Epidermal melanocyte (primary cell): ENCODE results near the gene GLIS2.

ENCODE experiments used
- DNase-seq: peaks from one replicate; pipeline ENCODE4 v3.0.0; 2011; ENCODE audit warnings: low spot score; ENCODE audit not compliant: insufficient read length

GLIS2 gene

DNA sequence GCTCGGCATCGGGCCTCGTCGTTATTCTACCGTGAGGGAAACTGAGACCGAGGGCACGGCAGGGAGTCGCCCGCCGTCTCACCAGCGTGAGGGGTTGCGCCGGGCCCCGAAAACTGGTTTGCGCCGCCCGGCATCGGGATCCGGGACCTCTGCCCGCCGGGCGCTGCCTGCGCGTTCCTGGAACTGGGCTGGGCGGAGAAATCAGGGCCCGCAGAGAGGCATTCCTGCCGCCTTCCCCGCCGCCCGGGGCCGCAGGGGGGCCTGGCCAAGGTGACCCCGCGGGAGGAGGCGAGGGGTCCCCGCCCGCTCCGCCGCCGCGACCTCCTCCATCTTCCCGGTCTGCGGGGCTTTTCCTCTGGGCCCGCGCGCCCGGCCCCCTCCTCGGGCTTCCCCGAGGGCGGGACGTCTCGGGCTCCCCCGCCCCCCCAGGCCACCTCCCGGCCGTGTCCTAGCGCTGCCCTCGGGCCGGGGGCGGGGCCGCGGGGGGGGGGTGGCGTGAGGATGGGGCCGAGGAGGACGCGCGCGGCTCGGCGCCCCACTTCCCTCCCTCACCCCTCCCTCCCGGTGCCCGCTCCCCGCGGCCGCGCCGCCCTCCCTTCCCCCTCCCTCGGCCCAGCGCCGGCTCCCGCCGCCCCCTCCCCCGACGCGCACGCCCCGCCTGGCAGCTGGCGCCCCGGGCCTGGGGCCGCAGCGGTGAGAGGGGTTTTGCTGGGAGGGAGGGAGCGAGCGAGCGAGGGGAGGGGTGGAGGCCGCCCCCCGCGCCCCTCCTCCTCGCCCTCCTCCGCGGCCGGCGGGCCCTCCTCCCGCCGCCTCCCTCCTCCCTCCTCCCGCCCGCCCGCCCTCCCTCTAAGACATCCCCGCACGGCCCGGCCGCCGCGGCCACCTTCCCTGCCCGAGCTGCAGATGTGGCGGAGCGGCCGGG, at the start of gene GLIS2:
Gene GLIS2, plus strand, starts transcription at position 882 of the 922 bp plus-strand sequence. CDS start 16,214 bp downstream, outside the sequence.
- DNase-seq, result peak; percentile 81

- DNase-seq, result no peak
Measured at GRCh38 chr16:4266372-4266771, 49.5 kb upstream of the GLIS2 start.

- no peak for DNase-seq
Measured at GRCh38 chr16:4270091-4270490, 45.8 kb upstream of the GLIS2 start.

GRCh38 chr16:4270595-4270994, 45.3 kb upstream of the GLIS2 start:
- no peak for DNase-seq

DNA sequence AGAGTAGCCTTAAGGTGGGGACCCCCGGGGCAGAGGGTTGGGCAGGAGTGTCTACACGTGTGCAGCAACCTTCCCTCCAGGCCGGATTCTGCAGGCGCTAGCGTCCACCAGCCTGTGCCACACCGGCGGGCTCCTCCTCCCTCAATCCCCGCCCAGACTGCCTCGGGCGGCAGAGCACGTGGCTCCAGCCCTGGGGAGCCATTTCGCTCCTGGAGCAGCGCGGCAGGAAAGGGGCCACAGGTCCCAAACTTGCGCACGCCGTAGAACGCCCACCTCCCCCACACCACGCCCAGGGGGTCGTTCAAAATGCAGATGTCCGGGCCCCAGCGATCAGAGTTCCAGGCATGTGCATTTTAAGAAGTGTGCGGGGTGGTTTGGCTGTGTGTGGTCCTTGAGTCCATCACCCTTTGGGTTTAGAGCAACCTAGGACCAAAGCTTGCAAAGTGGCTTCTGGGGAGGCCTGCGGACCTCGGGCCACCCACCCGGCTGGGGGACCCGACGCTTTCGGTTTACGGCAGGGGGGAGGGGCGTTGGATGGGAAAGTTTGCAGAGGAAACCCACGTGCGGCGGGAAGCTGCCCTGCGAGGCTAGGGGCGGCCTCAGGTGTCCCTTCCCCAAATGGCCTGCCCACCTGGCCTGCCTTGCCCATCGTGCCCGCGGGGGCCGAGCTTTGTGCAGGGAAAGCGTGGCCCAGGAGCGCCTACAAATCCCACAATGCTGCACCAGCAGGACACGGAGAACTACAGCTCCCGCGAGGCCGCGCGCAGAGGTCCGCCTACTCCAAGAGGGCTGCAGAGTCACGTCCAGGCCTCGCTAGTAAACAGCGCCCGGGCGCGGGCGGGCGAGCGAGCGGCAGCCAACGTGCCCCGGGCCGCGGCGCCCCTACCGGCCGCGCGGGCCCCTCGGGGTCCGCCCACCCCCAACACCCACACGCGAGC, 44.4 kb upstream of the GLIS2 start:
- DNase-seq, result peak; percentile 91

DNA sequence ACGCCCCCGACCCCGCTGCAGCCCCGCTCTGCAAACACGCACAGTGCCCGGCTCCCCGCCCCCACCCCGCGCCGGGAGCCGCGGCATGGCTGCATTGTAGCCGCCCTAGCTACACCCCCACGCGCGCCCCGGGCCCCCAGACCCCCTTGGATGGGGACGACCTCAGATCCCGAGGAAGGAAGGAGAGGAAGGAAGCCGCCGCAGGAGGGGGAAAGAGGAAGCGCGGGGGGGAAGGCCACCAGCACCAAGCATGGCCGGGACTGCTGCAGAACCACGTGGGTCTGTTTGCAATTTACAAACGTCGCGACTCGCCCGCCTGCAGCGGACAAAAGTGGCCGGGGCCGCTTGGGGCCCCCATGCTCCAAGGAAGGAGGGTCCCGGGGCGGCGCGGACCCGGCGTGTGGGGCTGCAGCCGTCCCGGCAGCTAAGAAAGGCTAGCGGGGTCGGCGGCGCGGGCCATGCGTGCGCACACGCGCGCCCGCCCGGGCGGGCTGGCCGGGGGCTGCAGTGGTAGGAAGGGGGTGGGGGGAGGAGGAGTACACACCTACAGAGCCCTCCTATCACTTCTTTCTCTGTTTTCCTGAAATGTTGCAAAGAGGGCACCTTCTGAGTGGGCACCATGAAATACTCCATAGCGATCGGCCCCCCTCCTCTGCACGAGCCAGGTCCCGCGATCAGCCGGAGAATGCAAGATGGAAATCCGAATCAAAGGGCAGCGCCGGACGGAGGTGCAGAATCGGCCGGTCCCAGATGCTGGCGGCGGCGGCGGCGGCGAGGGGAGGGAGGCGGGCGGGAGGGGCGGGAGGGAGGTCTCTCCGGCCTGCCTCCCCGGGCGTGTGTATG, 43.5 kb upstream of the GLIS2 start:
- DNase-seq, result no peak

- no peak for DNase-seq
Measured at GRCh38 chr16:4273858-4274311, 42.0 kb upstream of the GLIS2 start.

DNA sequence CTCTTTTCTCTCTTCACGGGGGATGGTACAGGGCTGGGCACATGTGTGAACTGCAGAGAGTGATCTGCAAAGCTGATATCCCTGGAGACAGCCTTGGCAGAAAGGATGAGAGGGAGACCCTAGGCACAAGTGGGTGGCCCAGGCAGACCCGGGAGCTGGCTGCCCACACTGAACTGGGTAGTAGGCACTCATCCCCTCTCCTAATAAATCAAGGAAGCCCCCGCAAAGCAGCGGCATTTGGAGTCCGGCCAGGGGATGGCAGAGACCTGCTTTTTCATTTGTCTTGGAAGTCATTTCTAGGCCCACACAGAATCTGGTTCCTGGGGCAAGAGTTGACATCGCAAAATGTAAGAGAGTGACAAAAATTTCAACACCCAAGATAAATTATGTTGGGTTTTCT, 40.0 kb upstream of the GLIS2 start:
- no peak for DNase-seq

- no peak for DNase-seq
Measured at GRCh38 chr16:4277987-4278513, 37.8 kb upstream of the GLIS2 start.

DNA sequence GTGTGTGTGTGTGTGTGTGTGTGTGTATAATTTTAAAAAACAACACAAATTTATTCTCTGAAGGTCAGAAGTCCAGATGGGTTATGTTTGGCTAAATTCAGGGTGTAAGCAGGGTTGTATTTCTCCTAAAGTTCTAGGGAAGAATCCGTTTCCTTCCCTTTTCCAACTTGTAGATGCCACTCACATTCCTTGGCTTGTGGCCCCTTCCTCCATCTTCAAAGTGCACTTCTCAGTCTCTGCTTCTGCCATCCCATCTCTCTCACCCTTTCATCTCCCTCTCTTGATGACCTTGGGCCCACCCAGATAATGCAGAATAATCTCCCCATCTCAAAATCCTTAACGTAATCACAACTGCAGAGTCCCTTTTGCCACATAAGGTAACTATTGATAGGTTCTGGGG, 35.2 kb upstream of the GLIS2 start:
- no peak for DNase-seq

DNA sequence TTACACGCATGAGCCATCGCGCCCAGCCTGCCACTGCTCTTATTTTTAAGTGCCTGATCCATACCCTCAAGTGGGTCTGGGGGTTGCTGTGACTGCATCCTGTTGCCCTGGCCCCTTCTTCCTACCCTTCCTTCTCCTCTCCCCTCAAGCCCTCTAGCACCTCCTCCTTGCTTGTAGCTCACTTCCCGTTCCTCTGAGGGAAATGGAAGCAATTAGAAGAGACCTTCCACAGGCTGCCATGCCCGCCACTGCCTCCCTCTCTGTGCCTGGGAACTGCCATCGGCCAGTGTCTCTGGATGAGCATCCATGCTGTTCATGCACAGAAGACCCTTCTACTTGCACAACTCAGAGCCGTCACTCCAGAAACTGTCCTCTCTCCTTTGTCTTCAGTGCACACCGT, 32.4 kb upstream of the GLIS2 start:
- no peak for DNase-seq

DNA sequence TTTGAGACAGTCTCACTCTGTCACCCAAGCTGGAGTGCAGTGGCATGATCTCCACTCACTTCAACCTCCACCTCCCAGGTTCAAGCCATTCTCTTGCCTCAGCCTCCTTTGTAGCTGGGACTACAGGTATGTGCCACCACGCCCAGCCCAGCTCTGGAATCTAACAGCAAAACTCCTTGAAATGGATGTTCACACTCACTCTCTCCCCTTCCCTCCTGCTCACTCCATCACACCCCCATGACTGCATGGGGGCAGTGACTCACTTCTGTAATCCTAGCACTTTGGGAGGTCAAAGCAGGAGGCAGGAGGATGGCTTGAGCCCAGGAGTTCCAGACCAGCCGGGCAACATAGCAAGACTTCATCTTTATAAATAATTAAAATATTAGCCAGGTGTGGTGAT, 31.9 kb upstream of the GLIS2 start:
- DNase-seq, result no peak

DNA sequence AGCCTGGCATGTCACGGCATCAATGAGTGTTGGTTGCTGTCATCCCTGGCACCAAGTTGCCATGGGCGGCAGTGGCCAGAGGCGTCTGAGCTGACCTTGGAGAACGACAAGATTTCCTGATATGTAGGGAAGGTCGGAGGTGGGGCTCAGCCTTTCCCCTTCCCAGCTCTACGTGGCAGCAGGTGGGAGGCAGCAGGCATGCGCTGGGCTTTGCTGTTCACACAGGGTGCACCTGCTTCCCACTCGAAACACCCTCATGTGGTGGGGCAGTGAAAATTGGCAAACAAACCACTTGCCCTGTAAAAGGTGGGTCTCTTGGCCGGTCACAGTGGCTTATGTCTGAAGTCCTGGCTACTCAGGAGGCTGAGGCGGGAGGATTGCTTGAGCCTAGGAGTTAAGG, 30.7 kb upstream of the GLIS2 start:
- DNase-seq, result no peak

DNA sequence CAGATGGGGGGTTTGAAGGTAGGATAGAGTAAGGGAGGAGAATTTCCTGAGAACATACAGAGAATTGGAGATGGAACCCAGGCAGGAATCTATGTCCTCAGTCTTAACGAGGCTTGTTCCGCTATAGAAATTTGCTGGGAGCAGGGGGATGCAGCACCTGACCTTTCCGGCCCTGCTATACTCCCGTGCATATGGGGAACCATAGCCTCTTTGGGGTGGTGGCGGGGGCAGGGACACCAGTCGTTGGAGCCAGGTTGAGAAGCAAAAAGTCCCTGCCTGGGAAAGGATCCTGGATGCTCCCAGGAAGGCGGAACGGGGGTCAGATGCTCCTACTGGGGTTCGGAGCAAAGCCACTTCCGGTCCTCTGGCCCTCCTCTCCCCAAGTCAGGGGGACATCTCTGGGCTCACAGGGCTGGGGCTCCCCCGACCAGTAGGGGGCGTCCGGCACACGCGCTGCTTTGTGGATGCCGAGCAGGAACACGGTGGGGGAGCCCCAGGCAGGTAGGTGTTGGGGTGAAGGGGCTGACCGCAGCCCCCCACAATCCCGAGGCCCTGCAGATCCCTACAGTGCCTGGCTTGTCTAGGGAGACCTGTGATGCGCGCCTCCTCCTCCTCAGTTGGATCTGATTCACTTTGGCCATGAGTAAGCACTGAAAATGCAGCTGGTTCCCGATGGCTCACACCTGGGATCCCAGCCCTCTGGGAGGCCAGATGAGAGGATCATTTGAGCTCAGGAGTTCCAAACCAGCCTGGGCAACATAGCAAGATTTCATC, 27.5 kb upstream of the GLIS2 start:
- peak; percentile 76 for DNase-seq

- no peak for DNase-seq
Measured at GRCh38 chr16:4290236-4290830, 25.5 kb upstream of the GLIS2 start.

GRCh38 chr16:4291699-4292098, 24.2 kb upstream of the GLIS2 start:
- DNase-seq, result no peak

DNA sequence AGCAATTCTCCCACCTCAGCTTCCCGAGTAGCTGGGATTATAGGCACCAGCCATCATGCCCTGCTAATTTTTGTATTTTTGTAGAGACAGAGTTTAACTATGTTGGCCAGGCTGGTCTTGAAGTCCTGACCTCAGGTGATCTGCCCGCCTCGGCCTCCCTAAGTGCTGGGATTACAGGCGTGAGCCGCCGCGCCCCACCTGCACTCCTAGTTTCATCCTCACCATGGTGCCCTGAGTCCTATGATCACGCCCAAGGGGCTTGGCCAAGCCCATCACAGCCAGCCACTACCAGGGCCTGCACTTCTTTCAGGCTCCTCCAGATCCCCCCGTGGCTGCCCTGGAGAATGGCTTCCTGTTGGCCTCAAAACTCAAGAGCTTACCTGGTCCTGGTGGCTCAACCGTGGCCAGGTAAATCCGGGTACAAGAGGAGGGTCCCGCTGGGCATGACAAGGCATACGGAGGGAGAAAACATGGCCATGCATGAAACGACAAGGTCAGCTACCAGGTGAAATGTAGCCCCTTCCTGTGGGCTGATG, 22.6 kb upstream of the GLIS2 start:
- no peak for DNase-seq

DNA sequence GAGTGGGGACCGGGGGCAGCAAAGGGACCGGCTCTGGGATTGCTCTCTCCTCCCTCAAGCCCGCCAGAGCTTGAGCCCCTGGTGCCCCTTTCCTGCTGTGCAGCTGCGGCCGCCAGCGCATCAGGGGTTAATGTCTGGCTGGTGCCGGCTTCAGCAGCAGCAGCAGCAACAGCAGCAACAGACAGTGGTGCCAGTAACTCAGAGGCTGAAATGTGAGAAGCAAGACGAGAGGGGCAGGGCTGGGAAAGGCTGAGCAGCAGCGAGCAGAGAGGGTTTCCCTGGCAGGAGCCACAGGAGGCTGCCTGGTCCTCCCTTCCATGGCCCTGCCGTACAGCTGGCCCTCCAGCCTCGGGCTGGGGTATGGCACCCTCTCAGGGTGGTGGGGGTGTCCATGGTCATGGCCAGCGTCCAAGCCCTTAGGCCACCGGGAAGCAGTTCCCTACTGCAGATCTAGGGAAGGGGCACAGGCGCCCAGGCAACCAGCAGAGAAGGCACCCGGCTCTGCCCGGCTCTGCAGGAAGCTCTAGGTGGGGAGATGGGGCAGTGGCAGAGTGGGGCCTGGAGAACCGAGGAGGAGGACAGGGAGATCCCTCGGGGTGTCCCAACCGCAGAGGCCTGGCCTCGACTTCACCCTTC, 21.9 kb upstream of the GLIS2 start:
- no peak for DNase-seq

DNA sequence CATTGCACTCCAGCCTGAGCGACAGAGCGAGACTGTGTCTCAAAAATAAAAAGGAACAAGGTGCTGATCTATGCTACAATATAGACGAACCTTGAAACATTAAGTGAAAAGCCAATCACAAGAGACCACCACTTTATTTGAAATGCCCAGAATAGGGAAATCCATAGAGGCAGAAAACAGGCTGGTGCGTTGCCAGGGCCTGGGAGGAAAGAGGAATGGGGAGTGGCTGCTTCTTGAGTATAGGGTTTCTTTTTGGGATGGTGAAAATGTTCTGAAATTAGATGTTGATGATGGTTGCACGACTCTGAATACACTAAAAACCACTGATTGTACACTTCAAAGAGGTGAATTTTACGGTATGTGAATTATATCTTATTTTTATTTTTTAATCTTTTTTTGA, 20.3 kb upstream of the GLIS2 start:
- no peak for DNase-seq
